Measurements from ENCODE around the gene RPTOR. TPM values are rescaled to one million over a fixed set of nuclear protein-coding genes. Genes with fewer than 3 reads are reported as not detected.

The RPTOR gene
- total and polyA plus RNA-seq, 10 of the 15 experiments (the other 5 are each of a cell fraction or from before 2014, with no cell fraction given): 0.18 to 32.1 (median 7.8) TPM

- TF ChIP-seq, protein P1, sequence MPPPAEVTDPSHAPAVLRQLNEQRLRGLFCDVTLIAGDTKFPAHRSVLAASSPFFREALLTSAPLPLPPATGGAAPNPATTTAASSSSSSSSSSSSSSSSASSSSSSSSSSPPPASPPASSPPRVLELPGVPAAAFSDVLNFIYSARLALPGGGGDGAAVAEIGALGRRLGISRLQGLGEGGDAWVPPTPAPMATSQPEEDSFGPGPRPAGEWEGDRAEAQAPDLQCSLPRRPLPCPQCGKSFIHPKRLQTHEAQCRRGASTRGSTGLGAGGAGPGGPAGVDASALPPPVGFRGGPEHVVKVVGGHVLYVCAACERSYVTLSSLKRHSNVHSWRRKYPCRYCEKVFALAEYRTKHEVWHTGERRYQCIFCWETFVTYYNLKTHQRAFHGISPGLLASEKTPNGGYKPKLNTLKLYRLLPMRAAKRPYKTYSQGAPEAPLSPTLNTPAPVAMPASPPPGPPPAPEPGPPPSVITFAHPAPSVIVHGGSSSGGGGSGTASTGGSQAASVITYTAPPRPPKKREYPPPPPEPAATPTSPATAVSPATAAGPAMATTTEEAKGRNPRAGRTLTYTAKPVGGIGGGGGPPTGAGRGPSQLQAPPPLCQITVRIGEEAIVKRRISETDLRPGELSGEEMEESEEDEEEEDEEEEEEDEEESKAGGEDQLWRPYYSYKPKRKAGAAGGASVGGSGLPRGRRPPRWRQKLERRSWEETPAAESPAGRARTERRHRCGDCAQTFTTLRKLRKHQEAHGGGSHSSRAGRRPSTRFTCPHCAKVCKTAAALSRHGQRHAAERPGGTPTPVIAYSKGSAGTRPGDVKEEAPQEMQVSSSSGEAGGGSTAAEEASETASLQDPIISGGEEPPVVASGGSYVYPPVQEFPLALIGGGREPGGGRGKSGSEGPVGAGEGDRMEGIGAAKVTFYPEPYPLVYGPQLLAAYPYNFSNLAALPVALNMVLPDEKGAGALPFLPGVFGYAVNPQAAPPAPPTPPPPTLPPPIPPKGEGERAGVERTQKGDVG (CRISPR knock-in tag; IDR thresholded peaks at IDR 0.05): no peak
- TF ChIP-seq SMAD5 (IDR thresholded peaks at IDR 0.05; ENCODE audit: low read depth): no peak
Observed at GRCh38 chr17:80838311-80839025, 293.8 kb downstream of the RPTOR start (continued).

DNA sequence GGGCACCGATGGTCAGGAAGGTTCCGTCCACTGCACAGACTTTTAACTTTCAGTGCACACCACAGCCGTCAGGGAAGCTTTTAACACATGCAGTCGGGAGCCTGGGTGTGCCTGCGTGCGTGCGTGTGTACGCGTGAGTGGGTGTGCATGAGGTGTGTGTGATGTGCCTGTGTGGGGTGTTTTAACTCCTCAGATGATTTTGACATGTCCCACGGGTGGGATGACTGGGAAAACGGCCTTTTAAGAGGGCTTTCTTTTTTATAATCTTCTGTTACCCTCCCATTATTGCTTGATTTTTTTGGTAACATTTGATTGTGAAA, 294.3 kb downstream of the RPTOR start:
- H2AFZ ChIP-seq (ENCODE audit: control insufficient read depth, low read depth, low read length): no peak overlapping the region
- CTCF ChIA-PET: no interaction called here
- H3K27ac ChIP-seq (ENCODE audit: control insufficient read depth, insufficient read depth): no peak overlapping the region
- H3K36me3 ChIP-seq (ENCODE audit: control insufficient read depth in 2 of 2, insufficient read depth in 2 of 2, low read length in 1 of 2): peaks cover 2 to 3% of the 10 kb centered on the region in 2 experiments; a peak in 2 of 4 replicates
- RAD21 ChIA-PET (ENCODE audit: unreplicated experiment): no interaction called here
- no peaks in the 10 kb centered on the region for H3K27me3 ChIP-seq (replicated peaks in 1 of 2; ENCODE audit: control insufficient read depth in 2 of 2, insufficient read depth in 2 of 2, low read length in 1 of 2)
- FAIRE-seq (no peak), ATAC-seq (no peak), DNase-seq (ENCODE audit: low read depth, low spot score) (no peak)
- H3K79me2 ChIP-seq (ENCODE audit: control insufficient read depth, insufficient read depth, low read length): no peaks in the 10 kb centered on the region
- H4K20me1 ChIP-seq (ENCODE audit: control insufficient read depth, insufficient read depth): no peaks in the 10 kb centered on the region
- no TSS peak for BruUV-seq (replicated peaks)
- no peak overlapping the region for H3K4me2 ChIP-seq (ENCODE audit: control insufficient read depth, insufficient read depth)
- intact Hi-C loops (cut with micrococcal nuclease; ENCODE audit: unreplicated experiment) (no loop called here), in situ Hi-C loops (cut with MboI) (no loop called here)
- SMC1A ChIA-PET (ENCODE audit: uncharacterized antibody, unreplicated experiment): no interaction called here
- 93% methylated on average over 11 of the region's 11 CpGs for whole genome bisulfite sequencing (ENCODE audit: insufficient coverage, insufficient replicate concordance, low lambda C conversion rate, missing lambda C conversion rate)
- POLR2A ChIA-PET: no interaction called here
- no peaks in the 10 kb centered on the region for H3K4me1 ChIP-seq (ENCODE audit: control insufficient read depth, insufficient read depth, low read length)
- no peaks in the 10 kb centered on the region for H3K9me3 ChIP-seq (replicated peaks; ENCODE audit: control insufficient read depth, insufficient read depth, low read length)
- H3K9ac ChIP-seq (ENCODE audit: control insufficient read depth, insufficient read depth, low read length): no peak overlapping the region
- TF ChIP-seq IRF3 (IDR thresholded peaks at IDR 0.05) (no peak), ZNF207 (IDR thresholded peaks at IDR 0.05; ENCODE audit: borderline replicate concordance) (no peak), MYC (IDR thresholded peaks at IDR 0.05; ENCODE audit: insufficient read depth, insufficient read length, insufficient replicate concordance, low read length, severe bottlenecking) (no peak), TARDBP (IDR thresholded peaks at IDR 0.05; ENCODE audit: borderline replicate concordance) (no peak), SMAD5 (IDR thresholded peaks at IDR 0.05; ENCODE audit: low read depth) (no peak), CHD4 (IDR thresholded peaks at IDR 0.05) (no peak), RUNX3 (IDR thresholded peaks at IDR 0.05; ENCODE audit: low read length) (no peak), CREM (IDR thresholded peaks at IDR 0.05; ENCODE audit: low read depth) (no peak)
- H3K4me3 ChIP-seq: no peak overlapping the region
